Thyroid gland (tissue), 4 donors: ENCODE measurements around the gene COX18. TPM values are rescaled to one million over a fixed set of nuclear protein-coding genes. Genes with fewer than 3 reads are reported as not detected.

Experiments
- DNase-seq, 2 donors: peaks; one replicate each; pipeline ENCODE4 v3.0.0-alpha.2; 2019
- H3K27ac ChIP-seq, 3 donors: fragments of 200-600 bp; sonication (generic); 1 replicate in 2 of 3; 2 replicates in 1 of 3; pipeline ENCODE4 v1.5.1; 2016 to 2019; ENCODE audit warnings: mild to moderate bottlenecking in 1 of 3, moderate library complexity in 1 of 3
- H3K27me3 ChIP-seq: fragments of 200-600 bp; sonication (generic); one replicate; pipeline ENCODE4 v1.5.1; 2019
- H3K36me3 ChIP-seq, 2 donors: fragments of 200-600 bp; sonication (generic); one replicate each; pipeline ENCODE4 v1.5.1; 2016 to 2019
- H3K4me1 ChIP-seq, 2 donors: fragments of 200-600 bp; sonication (generic); one replicate each; pipeline ENCODE4 v1.5.1; 2017 to 2019
- H3K4me3 ChIP-seq, 3 donors: fragments of 200-600 bp; sonication (generic); replicated peaks in 1 of 3; 1 replicate in 2 of 3; 2 replicates in 1 of 3; pipeline ENCODE4 v1.5.1; 2016; ENCODE audit warnings: mild to moderate bottlenecking in 1 of 3
- H3K9me3 ChIP-seq: fragments of 200-600 bp; sonication (generic); one replicate; pipeline ENCODE4 v1.5.1; 2017
- POLR2A ChIP-seq, 2 donors: fragments of 450-650 bp; IDR thresholded peaks; one replicate each; pipeline ENCODE4 v1.6.1; 2017; ENCODE audit warnings: antibody characterized with exemption in 2 of 2, mild to moderate bottlenecking in 2 of 2, moderate library complexity in 1 of 2
- WGBS, 2 donors: methylation state at CpG; one replicate each; pipeline ENCODE4 v1.1.5; 2017; 5-methylcytosine and 5-hydroxymethylcytosine counted together
- intact Hi-C: fragments of 100-400 bp; cut with DNase I; formaldehyde crosslinking; loops from one replicate; pipeline ENCODE4 v1.15.1; 2023
- total RNA-seq, 4 donors: library from RNA; depleted of rRNA; stranded (reverse); fragments of >200 nt; gene quantifications; one replicate each; pipeline ENCODE4 v1.2.3, GENCODE V29; 2016
- TF ChIP-seq, protein P1 (sequence below), 6 experiments: fragments of 200-600 bp in 3 of 6; fragments of 450-650 bp in 3 of 6; sonication (generic) in 3 of 6; IDR thresholded peaks; one replicate each; pipeline ENCODE4 v1.5.1; 2016 to 2019; ENCODE audit warnings: antibody characterized with exemption in 6 of 6, mild to moderate bottlenecking in 2 of 6, inconsistent platforms in 1 of 6, moderate library complexity in 1 of 6

COX18 gene
- total RNA-seq, 4 donors from 2014 or later = 21.2 to 37.2 (median 24.9) TPM

DNA sequence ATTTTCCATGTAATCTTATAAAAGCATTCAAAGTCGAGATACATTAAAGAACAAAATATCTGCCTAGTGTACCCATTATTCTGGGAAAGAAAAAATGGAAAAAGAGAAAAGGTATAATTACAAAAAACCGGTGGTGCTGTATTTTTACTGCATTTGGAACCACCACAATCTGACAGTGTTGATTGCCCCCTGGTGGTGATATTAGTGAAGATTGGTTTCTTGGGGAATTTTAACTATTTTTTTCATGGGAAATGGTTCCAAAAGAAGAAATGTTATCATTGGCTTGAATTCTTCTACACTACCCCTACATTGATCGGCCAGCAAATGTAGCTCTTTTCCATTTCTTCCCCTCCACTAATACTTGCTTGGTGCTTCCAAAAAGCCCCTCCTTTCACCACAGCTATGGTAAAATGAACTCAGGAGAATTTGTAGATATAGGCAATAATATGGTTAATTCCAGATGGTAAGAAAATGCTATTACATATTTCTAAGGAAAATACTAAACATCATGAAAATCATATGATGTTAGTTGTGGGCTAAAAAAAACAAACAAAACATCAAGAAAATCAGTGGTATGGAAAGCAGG lies 50.0 kb downstream of the COX18 start:
- WGBS, 2 donors = 0 to 4% methylated on average over 3 of the region's 3 CpGs
- H3K4me3 ChIP-seq = no peak overlapping the region
- TF ChIP-seq, protein P1, sequence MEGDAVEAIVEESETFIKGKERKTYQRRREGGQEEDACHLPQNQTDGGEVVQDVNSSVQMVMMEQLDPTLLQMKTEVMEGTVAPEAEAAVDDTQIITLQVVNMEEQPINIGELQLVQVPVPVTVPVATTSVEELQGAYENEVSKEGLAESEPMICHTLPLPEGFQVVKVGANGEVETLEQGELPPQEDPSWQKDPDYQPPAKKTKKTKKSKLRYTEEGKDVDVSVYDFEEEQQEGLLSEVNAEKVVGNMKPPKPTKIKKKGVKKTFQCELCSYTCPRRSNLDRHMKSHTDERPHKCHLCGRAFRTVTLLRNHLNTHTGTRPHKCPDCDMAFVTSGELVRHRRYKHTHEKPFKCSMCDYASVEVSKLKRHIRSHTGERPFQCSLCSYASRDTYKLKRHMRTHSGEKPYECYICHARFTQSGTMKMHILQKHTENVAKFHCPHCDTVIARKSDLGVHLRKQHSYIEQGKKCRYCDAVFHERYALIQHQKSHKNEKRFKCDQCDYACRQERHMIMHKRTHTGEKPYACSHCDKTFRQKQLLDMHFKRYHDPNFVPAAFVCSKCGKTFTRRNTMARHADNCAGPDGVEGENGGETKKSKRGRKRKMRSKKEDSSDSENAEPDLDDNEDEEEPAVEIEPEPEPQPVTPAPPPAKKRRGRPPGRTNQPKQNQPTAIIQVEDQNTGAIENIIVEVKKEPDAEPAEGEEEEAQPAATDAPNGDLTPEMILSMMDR (IDR thresholded peaks at IDR 0.05) = peak; percentile 40 to 81 (median 68)
- TF ChIP-seq POLR2A (IDR thresholded peaks at IDR 0.05) = no peak
- no peaks in the 10 kb centered on the region for H3K9me3 ChIP-seq
- DNase-seq = peak; percentile 8 to 13
- intact Hi-C loops = loop anchor here (5.0 to 10.0 kb wide), 2 partner anchors 317 to 515 kb away; no protein-coding TSS in a partner anchor
- H3K27ac ChIP-seq = no peak overlapping the region
- no peaks in the 10 kb centered on the region for H3K36me3 ChIP-seq
- no peaks in the 10 kb centered on the region for H3K27me3 ChIP-seq
- no peaks in the 10 kb centered on the region for H3K4me1 ChIP-seq

DNA sequence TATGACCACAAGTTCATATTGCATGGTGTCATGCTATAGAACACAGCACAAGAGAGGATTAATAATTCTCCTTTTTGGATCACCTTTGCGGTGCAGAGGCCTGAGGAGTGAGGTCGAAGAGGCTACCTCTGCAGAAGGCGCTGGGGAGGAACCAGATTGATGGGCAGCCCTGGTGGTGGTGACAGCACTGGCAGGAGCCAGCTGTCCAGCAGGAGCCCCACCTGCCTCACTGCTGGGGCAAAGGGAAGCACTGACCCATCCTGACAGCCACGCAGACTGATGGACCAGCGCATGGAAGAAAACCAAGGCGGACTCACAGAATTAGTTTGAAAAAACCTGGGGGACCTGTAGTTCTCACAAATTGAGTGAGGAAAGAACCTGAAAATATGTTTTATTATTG lies 50.9 kb downstream of the COX18 start:
- Histone ChIP-seq H3K9me3 (no peaks in the 10 kb centered on the region), H3K36me3 (no peaks in the 10 kb centered on the region), H3K27ac (no peak overlapping the region), H3K27me3 (no peaks in the 10 kb centered on the region), H3K4me1 (no peaks in the 10 kb centered on the region), H3K4me3 (no peak overlapping the region)
- intact Hi-C loops = loop anchor here (5.0 to 10.0 kb wide), 2 partner anchors 316 to 514 kb away; no protein-coding TSS in a partner anchor
- no peak for TF ChIP-seq POLR2A (IDR thresholded peaks at IDR 0.05)
- TF ChIP-seq, protein P1 (IDR thresholded peaks at IDR 0.05) = no peak
- 90 to 92% methylated on average over 6 of the region's 6 CpGs for WGBS, 2 donors
- no peak for DNase-seq

DNA sequence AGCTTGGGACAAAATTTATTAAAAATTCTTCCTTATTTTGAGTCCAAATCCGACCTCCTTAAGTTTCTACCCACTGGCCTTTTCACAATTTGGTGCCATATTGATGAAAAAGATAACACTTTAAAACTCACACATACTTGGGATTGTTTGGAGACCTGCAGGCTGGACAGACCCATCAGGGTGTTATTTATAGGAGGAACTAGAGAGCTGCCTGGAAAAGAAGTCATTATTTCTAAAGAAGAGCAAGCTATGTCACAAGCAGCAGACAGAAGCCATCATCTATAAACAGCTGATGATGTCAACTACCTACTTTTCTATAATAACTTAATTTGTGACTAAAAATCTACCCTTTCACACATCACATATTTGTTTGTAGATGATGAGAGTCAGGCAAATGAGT lies 56.2 kb downstream of the COX18 start:
- Histone ChIP-seq H3K4me1 (no peaks in the 10 kb centered on the region), H3K4me3 (no peak overlapping the region), H3K27me3 (no peaks in the 10 kb centered on the region), H3K9me3 (no peaks in the 10 kb centered on the region), H3K36me3 (no peaks in the 10 kb centered on the region), H3K27ac (no peak overlapping the region)
- TF ChIP-seq POLR2A (IDR thresholded peaks at IDR 0.05) = no peak
- TF ChIP-seq, protein P1 (IDR thresholded peaks at IDR 0.05) = no peak
- intact Hi-C loops = loop anchor here (10.0 kb wide), 1 partner anchor 509 kb away; no protein-coding TSS in a partner anchor
- no peak for DNase-seq
- 82 to 95% methylated on average over 1 of the region's 1 CpG for WGBS, 2 donors

DNA sequence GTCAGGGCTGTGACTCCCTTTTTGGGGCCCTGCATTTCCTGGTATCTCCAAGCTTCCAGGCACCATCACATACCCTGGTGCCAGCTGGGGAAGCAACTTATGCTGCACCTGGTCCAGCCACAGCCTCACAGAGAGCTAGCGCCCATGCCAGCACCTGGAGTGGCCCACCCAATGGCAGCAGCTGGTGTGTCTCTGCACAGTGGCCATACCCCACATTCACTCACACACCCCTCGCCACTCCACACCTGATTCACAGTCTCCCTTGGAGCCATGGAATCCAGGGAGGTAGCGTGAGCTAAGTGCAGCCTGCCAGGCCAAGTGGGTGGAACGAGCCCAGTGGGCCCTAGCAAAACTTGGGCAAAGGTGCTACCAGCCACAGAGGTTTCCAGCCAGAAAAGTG lies 56.8 kb downstream of the COX18 start:
- intact Hi-C loops = loop anchor here (10.0 kb wide), 1 partner anchor 508 kb away; no protein-coding TSS in a partner anchor
- Histone ChIP-seq H3K27ac (no peak overlapping the region), H3K36me3 (no peaks in the 10 kb centered on the region), H3K4me3 (no peak overlapping the region), H3K9me3 (no peaks in the 10 kb centered on the region), H3K27me3 (no peaks in the 10 kb centered on the region), H3K4me1 (no peaks in the 10 kb centered on the region)
- 87 to 100% methylated on average over 3 to 4 of the region's 4 CpGs for WGBS, 2 donors
- TF ChIP-seq, protein P1 (IDR thresholded peaks at IDR 0.05) = no peak
- no peak for TF ChIP-seq POLR2A (IDR thresholded peaks at IDR 0.05)
- DNase-seq = no peak

DNA sequence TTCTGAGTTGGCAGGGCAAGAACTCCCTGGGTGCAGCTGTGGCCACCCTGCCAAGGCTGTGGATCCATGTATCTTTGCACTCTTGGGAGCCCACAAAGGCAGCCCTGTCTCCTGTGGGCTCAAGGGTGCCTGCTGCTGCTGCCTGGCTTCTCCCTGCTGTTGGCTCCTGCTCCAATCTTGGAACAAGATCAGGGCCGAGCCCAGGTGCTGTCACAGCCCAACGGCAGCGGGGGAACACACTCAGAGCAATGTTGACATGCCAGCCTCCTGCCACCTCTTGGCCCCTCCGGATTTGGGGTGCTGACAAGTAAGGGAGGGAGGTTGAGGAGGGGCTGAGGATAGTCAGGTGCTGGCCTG lies 57.9 kb downstream of the COX18 start:
- Histone ChIP-seq H3K9me3 (no peaks in the 10 kb centered on the region), H3K36me3 (no peaks in the 10 kb centered on the region), H3K27ac (no peak overlapping the region), H3K4me1 (no peaks in the 10 kb centered on the region), H3K27me3 (no peaks in the 10 kb centered on the region), H3K4me3 (no peak overlapping the region)
- no peak for TF ChIP-seq POLR2A (IDR thresholded peaks at IDR 0.05)
- TF ChIP-seq, protein P1 (IDR thresholded peaks at IDR 0.05) = no peak
- WGBS, 2 donors = 87 to 96% methylated on average over 3 to 4 of the region's 4 CpGs
- no peak for DNase-seq
- intact Hi-C loops = loop anchor here (10.0 kb wide), 1 partner anchor 507 kb away; no protein-coding TSS in a partner anchor
